ENCODE measurements around the gene PGBD5.

PGBD5 gene

GRCh38 chr1:230384380-230385157 is 41.6 kb downstream of the PGBD5 start:
- H3K4me3 ChIP-seq (ENCODE audit: low read length), result no peak overlapping the region
- no peaks in the 10 kb centered on the region for H3K36me3 ChIP-seq (ENCODE audit: insufficient read depth, low read length)
- no peaks in the 10 kb centered on the region for H3K27me3 ChIP-seq (ENCODE audit: insufficient read depth, low read length)
- H3K27ac ChIP-seq (ENCODE audit: low read depth, low read length), result no peak overlapping the region
- H3K9ac ChIP-seq (ENCODE audit: low read depth, low read length), result no peak overlapping the region
- 90% methylated on average over 16 of the region's 17 CpGs for WGBS
- peaks cover 6% of the 10 kb centered on the region; the same call in 1 of the 2 replicates for H3K9me3 ChIP-seq (ENCODE audit: insufficient read depth, low read depth, low read length)
- H3K4me1 ChIP-seq (ENCODE audit: insufficient read depth, low read length), result peaks cover 17% of the 10 kb centered on the region

GRCh38 chr1:230383425-230383824 is 42.7 kb downstream of the PGBD5 start:
- Histone ChIP-seq H3K36me3 (ENCODE audit: insufficient read depth, low read length) (0 out of 2 replicates have a peak, but pooled peaks cover 2% of the 10 kb centered on the region), H3K4me3 (ENCODE audit: low read length) (no peak overlapping the region), H3K4me1 (ENCODE audit: insufficient read depth, low read length) (peaks cover 17% of the 10 kb centered on the region), H3K27me3 (ENCODE audit: insufficient read depth, low read length) (no peaks in the 10 kb centered on the region), H3K9me3 (ENCODE audit: insufficient read depth, low read depth, low read length) (peaks cover 10% of the 10 kb centered on the region; the same call in 1 of the 2 replicates), H3K9ac (ENCODE audit: low read depth, low read length) (no peak overlapping the region), H3K27ac (ENCODE audit: low read depth, low read length) (no peak overlapping the region)
- 84% methylated on average over 5 of the region's 5 CpGs for WGBS

GRCh38 chr1:230382001-230382491 is 44.1 kb downstream of the PGBD5 start:
- Histone ChIP-seq H3K36me3 (ENCODE audit: insufficient read depth, low read length) (peaks cover 5% of the 10 kb centered on the region; the same call in 1 of the 2 replicates), H3K27me3 (ENCODE audit: insufficient read depth, low read length) (no peaks in the 10 kb centered on the region), H3K4me3 (ENCODE audit: low read length) (no peak overlapping the region), H3K9me3 (ENCODE audit: insufficient read depth, low read depth, low read length) (peaks cover 10% of the 10 kb centered on the region; the same call in 1 of the 2 replicates), H3K27ac (ENCODE audit: low read depth, low read length) (peak overlapping the region; percentile 57), H3K9ac (ENCODE audit: low read depth, low read length) (peak overlapping the region; percentile 13; the same call in 1 of the 2 replicates), H3K4me1 (ENCODE audit: insufficient read depth, low read length) (peaks cover 19% of the 10 kb centered on the region)
- WGBS, result 29% methylated on average over 7 of the region's 7 CpGs

GRCh38 chr1:230381585-230381984 is 44.5 kb downstream of the PGBD5 start:
- 76% methylated on average over 6 of the region's 6 CpGs for WGBS
- Histone ChIP-seq H3K36me3 (ENCODE audit: insufficient read depth, low read length) (peaks cover 5% of the 10 kb centered on the region; the same call in 1 of the 2 replicates), H3K4me1 (ENCODE audit: insufficient read depth, low read length) (peaks cover 19% of the 10 kb centered on the region), H3K4me3 (ENCODE audit: low read length) (no peak overlapping the region), H3K27ac (ENCODE audit: low read depth, low read length) (peak overlapping the region; percentile 57), H3K27me3 (ENCODE audit: insufficient read depth, low read length) (no peaks in the 10 kb centered on the region), H3K9me3 (ENCODE audit: insufficient read depth, low read depth, low read length) (peaks cover 10% of the 10 kb centered on the region; the same call in 1 of the 2 replicates), H3K9ac (ENCODE audit: low read depth, low read length) (peak overlapping the region; percentile 13; the same call in 1 of the 2 replicates)

- Histone ChIP-seq H3K27ac (ENCODE audit: low read depth, low read length) (no peak overlapping the region), H3K4me1 (ENCODE audit: insufficient read depth, low read length) (peaks cover 19% of the 10 kb centered on the region), H3K9me3 (ENCODE audit: insufficient read depth, low read depth, low read length) (peaks cover 10% of the 10 kb centered on the region; the same call in 1 of the 2 replicates), H3K4me3 (ENCODE audit: low read length) (no peak overlapping the region), H3K36me3 (ENCODE audit: insufficient read depth, low read length) (peaks cover 5% of the 10 kb centered on the region; the same call in 1 of the 2 replicates), H3K9ac (ENCODE audit: low read depth, low read length) (no peak overlapping the region), H3K27me3 (ENCODE audit: insufficient read depth, low read length) (no peaks in the 10 kb centered on the region)
- 92% methylated on average over 5 of the region's 5 CpGs for WGBS
These were observed 45.1 kb downstream of the PGBD5 start for GRCh38 chr1:230381049-230381467.

- Histone ChIP-seq H3K27ac (ENCODE audit: low read depth, low read length) (no peak overlapping the region), H3K4me1 (ENCODE audit: insufficient read depth, low read length) (peaks cover 20% of the 10 kb centered on the region), H3K9me3 (ENCODE audit: insufficient read depth, low read depth, low read length) (peaks cover 10% of the 10 kb centered on the region; the same call in 1 of the 2 replicates), H3K4me3 (ENCODE audit: low read length) (no peak overlapping the region), H3K27me3 (ENCODE audit: insufficient read depth, low read length) (no peaks in the 10 kb centered on the region), H3K9ac (ENCODE audit: low read depth, low read length) (no peak overlapping the region), H3K36me3 (ENCODE audit: insufficient read depth, low read length) (peaks cover 5% of the 10 kb centered on the region; the same call in 1 of the 2 replicates)
- WGBS, result 88% methylated on average over 1 of the region's 1 CpG
These were observed 46.2 kb downstream of the PGBD5 start for GRCh38 chr1:230379928-230380327.

GRCh38 chr1:230379462-230379861 is 46.7 kb downstream of the PGBD5 start:
- H3K27ac ChIP-seq (ENCODE audit: low read depth, low read length), result no peak overlapping the region
- H3K4me3 ChIP-seq (ENCODE audit: low read length), result no peak overlapping the region
- H3K27me3 ChIP-seq (ENCODE audit: insufficient read depth, low read length), result no peaks in the 10 kb centered on the region
- WGBS, result 93% methylated on average over 3 of the region's 3 CpGs
- H3K4me1 ChIP-seq (ENCODE audit: insufficient read depth, low read length), result peaks cover 23% of the 10 kb centered on the region
- peaks cover 10% of the 10 kb centered on the region; the same call in 1 of the 2 replicates for H3K9me3 ChIP-seq (ENCODE audit: insufficient read depth, low read depth, low read length)
- H3K9ac ChIP-seq (ENCODE audit: low read depth, low read length), result no peak overlapping the region
- H3K36me3 ChIP-seq (ENCODE audit: insufficient read depth, low read length), result peaks cover 5% of the 10 kb centered on the region; the same call in 1 of the 2 replicates

GRCh38 chr1:230377851-230378250 is 48.3 kb downstream of the PGBD5 start:
- peaks cover 23% of the 10 kb centered on the region for H3K4me1 ChIP-seq (ENCODE audit: insufficient read depth, low read length)
- 81% methylated on average over 2 of the region's 2 CpGs for WGBS
- H3K27ac ChIP-seq (ENCODE audit: low read depth, low read length), result no peak overlapping the region
- no peak overlapping the region for H3K9ac ChIP-seq (ENCODE audit: low read depth, low read length)
- H3K36me3 ChIP-seq (ENCODE audit: insufficient read depth, low read length), result peaks cover 5% of the 10 kb centered on the region; the same call in 1 of the 2 replicates
- peaks cover 10% of the 10 kb centered on the region; the same call in 1 of the 2 replicates for H3K9me3 ChIP-seq (ENCODE audit: insufficient read depth, low read depth, low read length)
- no peak overlapping the region for H3K4me3 ChIP-seq (ENCODE audit: low read length)
- no peaks in the 10 kb centered on the region for H3K27me3 ChIP-seq (ENCODE audit: insufficient read depth, low read length)

- H3K4me1 ChIP-seq (ENCODE audit: insufficient read depth, low read length), result peaks cover 18% of the 10 kb centered on the region
- no peaks in the 10 kb centered on the region for H3K27me3 ChIP-seq (ENCODE audit: insufficient read depth, low read length)
- H3K9me3 ChIP-seq (ENCODE audit: insufficient read depth, low read depth, low read length), result peaks cover 10% of the 10 kb centered on the region; the same call in 1 of the 2 replicates
- H3K36me3 ChIP-seq (ENCODE audit: insufficient read depth, low read length), result peaks cover 5% of the 10 kb centered on the region; the same call in 1 of the 2 replicates
- WGBS, result 83% methylated on average over 8 of the region's 8 CpGs
- no peak overlapping the region for H3K9ac ChIP-seq (ENCODE audit: low read depth, low read length)
- no peak overlapping the region for H3K27ac ChIP-seq (ENCODE audit: low read depth, low read length)
- no peak overlapping the region for H3K4me3 ChIP-seq (ENCODE audit: low read length)
These were observed 48.8 kb downstream of the PGBD5 start for GRCh38 chr1:230377324-230377723.

- WGBS, result 92% methylated on average over 4 of the region's 4 CpGs
- no peaks in the 10 kb centered on the region for H3K27me3 ChIP-seq (ENCODE audit: insufficient read depth, low read length)
- H3K36me3 ChIP-seq (ENCODE audit: insufficient read depth, low read length), result peaks cover 5% of the 10 kb centered on the region; the same call in 1 of the 2 replicates
- peaks cover 7% of the 10 kb centered on the region for H3K4me1 ChIP-seq (ENCODE audit: insufficient read depth, low read length)
- H3K9ac ChIP-seq (ENCODE audit: low read depth, low read length), result no peak overlapping the region
- H3K4me3 ChIP-seq (ENCODE audit: low read length), result no peak overlapping the region
- H3K9me3 ChIP-seq (ENCODE audit: insufficient read depth, low read depth, low read length), result peaks cover 10% of the 10 kb centered on the region; the same call in 1 of the 2 replicates
- no peak overlapping the region for H3K27ac ChIP-seq (ENCODE audit: low read depth, low read length)
These were observed 49.8 kb downstream of the PGBD5 start for GRCh38 chr1:230376296-230376695.

- Histone ChIP-seq H3K27ac (ENCODE audit: low read depth, low read length) (no peak overlapping the region), H3K36me3 (ENCODE audit: insufficient read depth, low read length) (peaks cover 5% of the 10 kb centered on the region; the same call in 1 of the 2 replicates), H3K9me3 (ENCODE audit: insufficient read depth, low read depth, low read length) (peaks cover 10% of the 10 kb centered on the region; the same call in 1 of the 2 replicates), H3K4me3 (ENCODE audit: low read length) (no peak overlapping the region), H3K4me1 (ENCODE audit: insufficient read depth, low read length) (peaks cover 7% of the 10 kb centered on the region; the same call in 1 of the 2 replicates), H3K9ac (ENCODE audit: low read depth, low read length) (no peak overlapping the region), H3K27me3 (ENCODE audit: insufficient read depth, low read length) (no peaks in the 10 kb centered on the region)
- WGBS, result 86% methylated on average over 6 of the region's 6 CpGs
These were observed 50.4 kb downstream of the PGBD5 start for GRCh38 chr1:230375780-230376179.
